RWPE2 (cell line): ENCODE data around the gene MRPL17.
A peak's percentile ranks its signal among the peaks of the same experiment; 100 is the strongest.

Experiments
- ATAC-seq: fragments of 200-7000 bp; cut with Tn5 transposase; 3 replicates; pipeline ENCODE4 v1.9.1; 2021; ENCODE audit warnings: low read depth
- DNase-seq: peaks from one replicate; pipeline ENCODE4 v3.0.0-alpha.2; 2020; ENCODE audit warnings: low spot score
- H3K27ac ChIP-seq: fragments of 450-650 bp; 2 replicates; pipeline ENCODE4 v1.5.1; 2017; ENCODE audit warnings: mild to moderate bottlenecking; ENCODE audit not compliant: poor library complexity, severe bottlenecking
- H3K27me3 ChIP-seq: fragments of 250-450 bp; sonication (Bioruptor Pico); 2 replicates; pipeline ENCODE4 v1.5.1; 2021; ENCODE audit warnings: mild to moderate bottlenecking, moderate library complexity; ENCODE audit not compliant: insufficient read depth, poor library complexity, severe bottlenecking
- H3K36me3 ChIP-seq: fragments of 250-450 bp; sonication (Bioruptor Pico); 2 replicates; pipeline ENCODE4 v1.5.1; 2020; ENCODE audit warnings: low read depth, mild to moderate bottlenecking, moderate library complexity
- H3K4me1 ChIP-seq: fragments of 250-450 bp; sonication (Bioruptor Pico); 2 replicates; pipeline ENCODE4 v1.5.1; 2021; ENCODE audit warnings: mild to moderate bottlenecking, moderate library complexity; ENCODE audit not compliant: insufficient read depth, poor library complexity, severe bottlenecking
- H3K4me3 ChIP-seq: fragments of 250-450 bp; sonication (Bioruptor Pico); 2 replicates; pipeline ENCODE4 v1.5.1; 2021; ENCODE audit warnings: mild to moderate bottlenecking, moderate library complexity; ENCODE audit not compliant: severe bottlenecking
- H3K9me3 ChIP-seq: fragments of 250-450 bp; sonication (Bioruptor Pico); 2 replicates; pipeline ENCODE4 v1.5.1; 2021; ENCODE audit warnings: mild to moderate bottlenecking, moderate library complexity; ENCODE audit not compliant: severe bottlenecking
- TF ChIP-seq, protein P1 (sequence below): fragments of 450-650 bp; IDR thresholded peaks from one replicate; pipeline ENCODE4 v1.5.1; 2017; ENCODE audit warnings: mild to moderate bottlenecking, moderate library complexity; ENCODE audit not compliant: poor library complexity, severe bottlenecking

The MRPL17 gene

GRCh38 chr11:6655020-6655789, 27.9 kb downstream of the MRPL17 start:
- Histone ChIP-seq H3K27ac (no peak overlapping the region), H3K9me3 (no peaks in the 10 kb centered on the region), H3K27me3 (peaks cover 47% of the 10 kb centered on the region), H3K36me3 (no peaks in the 10 kb centered on the region), H3K4me3 (peak overlapping the region; percentile 17), H3K4me1 (no peaks in the 10 kb centered on the region)
- ATAC-seq (no peak), DNase-seq (no peak)
- TF ChIP-seq, protein P1, sequence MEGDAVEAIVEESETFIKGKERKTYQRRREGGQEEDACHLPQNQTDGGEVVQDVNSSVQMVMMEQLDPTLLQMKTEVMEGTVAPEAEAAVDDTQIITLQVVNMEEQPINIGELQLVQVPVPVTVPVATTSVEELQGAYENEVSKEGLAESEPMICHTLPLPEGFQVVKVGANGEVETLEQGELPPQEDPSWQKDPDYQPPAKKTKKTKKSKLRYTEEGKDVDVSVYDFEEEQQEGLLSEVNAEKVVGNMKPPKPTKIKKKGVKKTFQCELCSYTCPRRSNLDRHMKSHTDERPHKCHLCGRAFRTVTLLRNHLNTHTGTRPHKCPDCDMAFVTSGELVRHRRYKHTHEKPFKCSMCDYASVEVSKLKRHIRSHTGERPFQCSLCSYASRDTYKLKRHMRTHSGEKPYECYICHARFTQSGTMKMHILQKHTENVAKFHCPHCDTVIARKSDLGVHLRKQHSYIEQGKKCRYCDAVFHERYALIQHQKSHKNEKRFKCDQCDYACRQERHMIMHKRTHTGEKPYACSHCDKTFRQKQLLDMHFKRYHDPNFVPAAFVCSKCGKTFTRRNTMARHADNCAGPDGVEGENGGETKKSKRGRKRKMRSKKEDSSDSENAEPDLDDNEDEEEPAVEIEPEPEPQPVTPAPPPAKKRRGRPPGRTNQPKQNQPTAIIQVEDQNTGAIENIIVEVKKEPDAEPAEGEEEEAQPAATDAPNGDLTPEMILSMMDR = no peak

- no peaks in the 10 kb centered on the region for H3K9me3 ChIP-seq
- no peaks in the 10 kb centered on the region for H3K4me1 ChIP-seq
- ATAC-seq = no peak
- H3K27me3 ChIP-seq = peaks cover 47% of the 10 kb centered on the region
- no peak overlapping the region for H3K4me3 ChIP-seq
- DNase-seq = no peak
- no peak overlapping the region for H3K27ac ChIP-seq
- H3K36me3 ChIP-seq = no peaks in the 10 kb centered on the region
- TF ChIP-seq, protein P1 = no peak
Observed at GRCh38 chr11:6654281-6655019, 28.7 kb downstream of the MRPL17 start.

- H3K27me3 ChIP-seq = peaks cover 45% of the 10 kb centered on the region
- H3K27ac ChIP-seq = no peak overlapping the region
- DNase-seq = no peak
- no peaks in the 10 kb centered on the region for H3K9me3 ChIP-seq
- H3K36me3 ChIP-seq = no peaks in the 10 kb centered on the region
- H3K4me3 ChIP-seq = no peak overlapping the region
- no peak for ATAC-seq
- no peaks in the 10 kb centered on the region for H3K4me1 ChIP-seq
- TF ChIP-seq, protein P1 = no peak
Observed at GRCh38 chr11:6653656-6654055, 29.5 kb downstream of the MRPL17 start.

DNA sequence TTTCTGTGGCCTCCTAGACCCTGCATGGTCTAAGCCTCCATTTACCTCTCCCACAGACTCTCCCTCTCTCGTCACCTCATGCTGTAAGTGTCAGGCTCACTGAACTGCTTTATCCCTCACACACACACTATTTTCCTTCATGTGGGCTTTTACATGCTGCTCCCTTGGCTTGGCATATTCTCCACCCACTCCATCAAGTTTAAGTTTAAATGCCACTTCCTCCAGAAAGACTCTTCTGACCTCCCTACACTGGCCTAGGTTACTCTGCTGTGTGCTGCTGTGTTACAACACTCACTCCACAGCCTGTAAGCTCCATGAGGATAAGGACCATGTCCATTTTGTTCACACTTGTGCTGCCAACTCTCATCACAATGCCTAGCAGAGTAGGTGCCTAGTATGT, 30.0 kb downstream of the MRPL17 start:
- Histone ChIP-seq H3K27ac (no peak overlapping the region), H3K36me3 (no peaks in the 10 kb centered on the region), H3K4me3 (no peak overlapping the region), H3K4me1 (no peaks in the 10 kb centered on the region), H3K27me3 (peaks cover 41% of the 10 kb centered on the region), H3K9me3 (no peaks in the 10 kb centered on the region)
- TF ChIP-seq, protein P1 = no peak
- DNase-seq (no peak), ATAC-seq (no peak)

- H3K9me3 ChIP-seq = no peaks in the 10 kb centered on the region
- no peaks in the 10 kb centered on the region for H3K4me1 ChIP-seq
- TF ChIP-seq, protein P1 = no peak
- H3K4me3 ChIP-seq = no peak overlapping the region
- H3K36me3 ChIP-seq = no peaks in the 10 kb centered on the region
- DNase-seq = no peak
- peaks cover 32% of the 10 kb centered on the region for H3K27me3 ChIP-seq
- no peak overlapping the region for H3K27ac ChIP-seq
- ATAC-seq = no peak
Observed at GRCh38 chr11:6652182-6652581, 31.0 kb downstream of the MRPL17 start.
